Measurements from ENCODE around the gene KLHL29. TPM values are rescaled to one million over a fixed set of nuclear protein-coding genes. Genes with fewer than 3 reads are reported as not detected.

The KLHL29 gene
- total RNA-seq, 1 experiment from 2014 or later = 16.7 TPM

GRCh38 chr2:23579674-23580073 is 194.7 kb downstream of the KLHL29 start:
- BruUV-seq (replicated peaks) = no TSS peak
- Histone ChIP-seq H3K9ac (ENCODE audit: low read length) (no peak overlapping the region), H3K27ac (ENCODE audit: low read depth, low read length) (no peak overlapping the region), H3K36me3 (ENCODE audit: control insufficient read depth in 1 of 2, insufficient read depth in 2 of 2, low read length in 2 of 2) (no peaks in the 10 kb centered on the region), H3K4me3 (replicated peaks in 1 of 2; ENCODE audit: low read depth in 1 of 2, low read length in 2 of 2) (no peak overlapping the region), H3K4me1 (ENCODE audit: control insufficient read depth in 1 of 2, insufficient read depth in 2 of 2, low read length in 2 of 2) (no peaks in the 10 kb centered on the region), H3K9me3 (ENCODE audit: control insufficient read depth in 1 of 2, insufficient read depth in 1 of 2, low read depth in 1 of 2, low read length in 2 of 2) (no peaks in the 10 kb centered on the region), H3K79me2 (ENCODE audit: insufficient read depth, low read length) (no peaks in the 10 kb centered on the region), H3K27me3 (ENCODE audit: insufficient read depth, low read length) (no peaks in the 10 kb centered on the region), H3K4me2 (ENCODE audit: low read length) (no peak overlapping the region), H2AFZ (ENCODE audit: low read depth, low read length, poor library complexity, severe bottlenecking) (no peak overlapping the region), H4K20me1 (ENCODE audit: insufficient read depth) (no peaks in the 10 kb centered on the region), H3K9me2 (ENCODE audit: insufficient read depth) (no peaks in the 10 kb centered on the region)
- no peak for DNase-seq (ENCODE audit: low read depth, low spot score)
- CTCF ChIA-PET = no interaction called here
- POLR2A ChIA-PET = no interaction called here
- TF ChIP-seq, protein P1, sequence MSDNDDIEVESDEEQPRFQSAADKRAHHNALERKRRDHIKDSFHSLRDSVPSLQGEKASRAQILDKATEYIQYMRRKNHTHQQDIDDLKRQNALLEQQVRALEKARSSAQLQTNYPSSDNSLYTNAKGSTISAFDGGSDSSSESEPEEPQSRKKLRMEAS (IDR thresholded peaks at IDR 0.05) = no peak
- no peak for TF ChIP-seq ELF1 (IDR thresholded peaks at IDR 0.05; ENCODE audit: borderline replicate concordance, low read depth)
- TF ChIP-seq CTCF (IDR thresholded peaks at IDR 0.05 in 2 of 3, conservative IDR thresholded peaks at IDR 0.05 in 1 of 3; ENCODE audit: borderline replicate concordance in 1 of 3, insufficient read depth in 1 of 3, low read depth in 2 of 3, low read length in 2 of 3) = no peak
- TF ChIP-seq EGR1 (IDR thresholded peaks at IDR 0.05; ENCODE audit: low read depth) = no peak
- no peak for TF ChIP-seq ATF3 (IDR thresholded peaks at IDR 0.05)
- no peak for TF ChIP-seq ZFX (IDR thresholded peaks at IDR 0.05)
- no peak for TF ChIP-seq EZH2 (IDR thresholded peaks at IDR 0.05)
- no peak for TF ChIP-seq SP1 (IDR thresholded peaks at IDR 0.05; ENCODE audit: low read depth)
- no peak for TF ChIP-seq ZNF274 (IDR thresholded peaks at IDR 0.05; ENCODE audit: low read depth, low read length)
- no peak for TF ChIP-seq RAD21 (IDR thresholded peaks at IDR 0.05; ENCODE audit: low read depth)
- TF ChIP-seq CEBPB (IDR thresholded peaks at IDR 0.05; ENCODE audit: low read depth) = no peak
- TF ChIP-seq EZH2phosphoT487 (IDR thresholded peaks at IDR 0.05; ENCODE audit: borderline replicate concordance) = no peak
- TF ChIP-seq YY1 (IDR thresholded peaks at IDR 0.05; ENCODE audit: extremely low read depth, insufficient replicate concordance, low read depth, low read length) = no peak
- TF ChIP-seq ZBTB33 (IDR thresholded peaks at IDR 0.05; ENCODE audit: extremely low read depth, insufficient replicate concordance, low read length) = no peak
- no peak for TF ChIP-seq SRF (IDR thresholded peaks at IDR 0.05; ENCODE audit: low read depth)
- no peak for TF ChIP-seq JUND (IDR thresholded peaks at IDR 0.05)
- TF ChIP-seq POLR2AphosphoS5 (IDR thresholded peaks at IDR 0.05; ENCODE audit: low read depth, low read length) = no peak
- TF ChIP-seq FOSL1 (IDR thresholded peaks at IDR 0.05; ENCODE audit: low read depth) = no peak
- no peak for TF ChIP-seq TCF7L2 (IDR thresholded peaks at IDR 0.05; ENCODE audit: borderline replicate concordance, extremely low read depth, insufficient read depth, insufficient read length)
- RAD21 ChIA-PET (ENCODE audit: low non-redundant PET in 1 of 2, low total read pairs in 2 of 2, uncharacterized antibody in 2 of 2, unreplicated experiment in 2 of 2) = no interaction called here
- intact Hi-C loops (cut with micrococcal nuclease) = no loop called here
- no peak for ATAC-seq
